GM12864 (cell line): ENCODE data around the gene TRPM1.

Experiments
- DNase-seq: peaks from one replicate; pipeline ENCODE4 v3.0.0-alpha.2; 2011; ENCODE audit warnings: low read depth
- H3K4me3 ChIP-seq: 2 replicates; pipeline ENCODE4 v1.5.1; 2011; ENCODE audit warnings: mild to moderate bottlenecking, low read depth, low read length, control low read depth
- CTCF ChIP-seq: IDR thresholded peaks from 2 replicates; pipeline ENCODE4 v1.5.1; 2011; ENCODE audit warnings: low read depth, mild to moderate bottlenecking, moderate library complexity, low read length, control low read depth, inconsistent platforms; ENCODE audit errors: missing control alignments

TRPM1 gene

GRCh38 chr15:30953731-30954378, 147.7 kb downstream of the TRPM1 start:
- DNase-seq, result no peak
- no peak overlapping the region for H3K4me3 ChIP-seq

GRCh38 chr15:30953183-30953582, 148.3 kb downstream of the TRPM1 start:
- no peak overlapping the region for H3K4me3 ChIP-seq
- DNase-seq, result no peak
- TF ChIP-seq CTCF, result no peak

More at GRCh38 chr15:30953731-30954378, 147.7 kb downstream of the TRPM1 start:
- no peak for TF ChIP-seq CTCF
